Activated T-helper 1 cell treated with anti-CD3 and anti-CD28 coated beads, Interleukin-12 subunit alpha, Interleukin-12 subunit beta, Interleukin-2, Interleukin-4 antibody, amounts not matched to agents 30 ng/mL and 10 ng/mL and 1 ng/mL, durations not matched to agents 14 hours and 24 hours and 36 hours (primary cell): Measurements from ENCODE around the gene GINS2. TPM values are rescaled to one million over a fixed set of nuclear protein-coding genes. Genes with fewer than 3 reads are reported as not detected.

Source experiments
- DNase-seq: peaks from one replicate; pipeline ENCODE4 v3.0.0; 2021; ENCODE audit warnings: low spot score
- H3K27ac Mint-ChIP-seq: one replicate; pipeline ENCODE4 v1.8.0; 2021; ENCODE audit warnings: mild to moderate bottlenecking, mixed read lengths
- H3K27me3 Mint-ChIP-seq: one replicate; pipeline ENCODE4 v1.8.0; 2022; ENCODE audit warnings: mild to moderate bottlenecking, moderate library complexity, mixed read lengths; ENCODE audit not compliant: insufficient read depth
- H3K36me3 Mint-ChIP-seq: one replicate; pipeline ENCODE4 v1.8.0; 2021; ENCODE audit warnings: low read depth, mixed read lengths
- H3K4me1 Mint-ChIP-seq: one replicate; pipeline ENCODE4 v1.8.0; 2021; ENCODE audit warnings: low read depth, mixed read lengths
- H3K4me3 Mint-ChIP-seq: one replicate; pipeline ENCODE4 v1.8.0; 2021; ENCODE audit warnings: mild to moderate bottlenecking, moderate library complexity, mixed read lengths
- H3K9me3 Mint-ChIP-seq: one replicate; pipeline ENCODE4 v1.8.0; 2021; ENCODE audit warnings: mixed read lengths
- intact Hi-C: fragments of 100-400 bp; cut with micrococcal nuclease; formaldehyde crosslinking; loops from one replicate; pipeline ENCODE4 v1.15.1; 2024
- total RNA-seq: library from RNA; stranded (reverse); gene quantifications from 2 replicates; pipeline ENCODE4 v1.2.3, GENCODE V29; 2022

GINS2 gene
- total RNA-seq, 1 donor from 2014 or later, result 87.2 TPM

DNA sequence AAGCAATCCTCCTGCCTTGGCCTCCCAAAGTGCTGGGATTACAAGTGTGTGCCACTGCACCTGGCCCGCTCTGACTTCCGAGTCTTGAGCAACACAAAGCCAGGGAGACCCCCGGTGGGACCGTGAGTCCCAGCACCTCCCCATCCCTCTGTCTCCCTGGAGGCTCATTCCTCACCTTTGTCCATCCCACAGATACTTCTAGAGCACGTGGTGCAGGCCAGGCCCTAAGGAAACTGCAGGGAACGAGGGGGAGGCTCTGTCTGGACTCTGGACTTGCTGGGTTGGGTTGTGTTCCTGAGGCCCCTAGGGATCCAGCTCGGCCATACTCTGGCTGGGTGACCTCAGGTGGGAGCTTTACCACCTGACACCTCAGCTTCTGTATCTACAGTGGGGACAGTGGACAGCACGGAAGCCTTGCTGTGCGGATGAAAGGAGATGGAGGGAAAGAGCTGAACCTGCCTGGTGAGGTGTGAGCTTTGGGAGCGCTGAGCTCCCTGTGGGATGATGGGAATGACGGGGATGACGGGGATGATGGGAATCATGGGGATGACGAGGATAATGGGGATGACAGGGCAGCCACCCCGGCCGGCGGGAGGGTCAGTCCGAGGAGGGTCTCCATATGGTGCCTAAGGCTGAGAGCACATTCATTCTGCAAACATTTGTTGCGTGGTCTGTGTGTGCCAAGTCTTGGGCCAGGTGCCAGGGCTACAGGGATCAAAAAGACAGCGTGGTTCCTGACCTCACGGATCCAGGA, 35.5 kb upstream of the GINS2 start:
- DNase-seq, result no peak
- Mint-ChIP-seq H3K36me3 (no peaks in the 10 kb centered on the region), H3K27ac (no peak overlapping the region), H3K4me3 (no peak overlapping the region), H3K9me3 (no peaks in the 10 kb centered on the region), H3K4me1 (no peaks in the 10 kb centered on the region), H3K27me3 (no peaks in the 10 kb centered on the region)
- intact Hi-C loops, result no loop called here

DNA sequence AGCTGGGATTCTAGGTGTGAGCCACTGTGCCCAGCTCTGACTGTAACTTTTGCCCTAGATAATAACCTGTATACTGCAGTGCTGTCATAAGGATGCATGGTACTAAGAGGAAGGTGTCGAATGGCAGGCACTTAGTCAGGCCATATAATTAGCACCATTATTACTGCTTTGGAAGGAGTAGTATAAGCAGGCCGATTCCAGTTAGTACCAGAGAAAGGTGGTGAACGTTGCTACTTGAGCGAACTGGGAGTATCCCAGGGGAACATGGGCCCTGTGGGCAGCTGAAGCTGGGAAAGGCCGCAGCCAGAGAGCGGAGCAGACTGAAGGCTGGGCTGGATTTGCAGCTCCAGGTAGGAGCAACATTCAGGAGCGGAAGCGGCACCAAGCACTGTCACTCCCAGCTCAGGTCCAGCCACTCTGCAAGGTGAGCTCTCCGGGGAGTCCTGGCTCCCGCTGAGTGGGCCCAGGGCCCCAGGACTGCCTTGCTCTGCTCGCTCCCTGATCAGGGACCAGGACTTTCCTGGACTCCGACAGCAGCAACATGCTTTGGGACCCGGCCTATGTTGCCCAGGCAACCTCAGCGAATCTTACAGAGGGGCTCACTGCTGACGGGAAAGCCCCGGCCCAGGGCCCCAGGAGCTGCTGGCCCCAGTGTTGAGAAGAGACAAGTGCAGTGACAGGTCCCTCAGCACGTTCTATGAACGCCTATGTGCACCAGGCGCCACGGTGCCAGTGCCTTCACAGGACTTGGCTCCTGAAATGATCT, 33.6 kb upstream of the GINS2 start:
- intact Hi-C loops, result no loop called here
- no peaks in the 10 kb centered on the region for H3K27me3 Mint-ChIP-seq
- no peak for DNase-seq
- no peaks in the 10 kb centered on the region for H3K36me3 Mint-ChIP-seq
- no peaks in the 10 kb centered on the region for H3K9me3 Mint-ChIP-seq
- no peaks in the 10 kb centered on the region for H3K4me1 Mint-ChIP-seq
- no peak overlapping the region for H3K4me3 Mint-ChIP-seq
- no peak overlapping the region for H3K27ac Mint-ChIP-seq

- H3K36me3 Mint-ChIP-seq, result no peaks in the 10 kb centered on the region
- no peaks in the 10 kb centered on the region for H3K4me1 Mint-ChIP-seq
- DNase-seq, result no peak
- H3K9me3 Mint-ChIP-seq, result no peaks in the 10 kb centered on the region
- H3K27me3 Mint-ChIP-seq, result peaks cover 13% of the 10 kb centered on the region
- no peak overlapping the region for H3K4me3 Mint-ChIP-seq
- intact Hi-C loops, result no loop called here
- H3K27ac Mint-ChIP-seq, result no peak overlapping the region
These were observed 31.5 kb upstream of the GINS2 start for GRCh38 chr16:85720302-85720637.

DNA sequence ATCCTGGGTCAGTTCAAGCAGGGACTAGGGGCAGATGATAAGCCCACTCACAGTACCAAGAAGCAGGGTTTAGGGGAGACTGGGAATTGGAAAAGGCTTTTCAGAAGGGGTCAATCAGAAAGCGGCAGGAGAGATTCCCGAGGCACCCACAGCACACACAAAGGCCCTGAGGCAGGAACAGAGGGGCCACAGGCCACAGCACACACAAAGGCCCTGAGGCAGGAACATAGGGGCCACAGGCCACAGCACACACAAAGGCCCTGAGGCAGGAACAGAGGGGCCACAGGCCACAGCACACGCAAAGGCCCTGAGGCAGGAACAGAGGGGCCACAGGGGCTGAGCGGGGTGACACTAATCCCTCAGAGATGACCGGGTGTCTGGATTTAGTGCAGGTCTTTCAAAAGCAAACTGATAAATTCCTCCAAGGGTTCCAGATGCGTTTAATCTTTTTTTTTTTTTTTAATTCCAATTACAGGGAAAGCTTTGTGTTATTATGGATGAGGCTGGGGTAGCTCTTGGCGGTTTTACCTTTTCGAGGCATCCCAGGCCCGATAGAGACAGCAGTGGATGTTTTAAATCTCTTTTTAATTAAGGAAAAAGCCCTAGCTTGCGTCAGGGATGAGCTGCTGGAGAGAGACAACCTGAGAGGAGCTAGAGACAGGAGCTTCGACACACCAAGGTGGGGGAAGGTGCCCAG, 31.0 kb upstream of the GINS2 start:
- Mint-ChIP-seq H3K4me1 (no peaks in the 10 kb centered on the region), H3K27me3 (peaks cover 15% of the 10 kb centered on the region), H3K4me3 (no peak overlapping the region), H3K27ac (no peak overlapping the region), H3K36me3 (no peaks in the 10 kb centered on the region), H3K9me3 (no peaks in the 10 kb centered on the region)
- intact Hi-C loops, result loop anchor here (2.0 to 10.0 kb wide), 2 partner anchors 349 to 415 kb away; no protein-coding TSS in a partner anchor
- no peak for DNase-seq

- Mint-ChIP-seq H3K4me1 (no peaks in the 10 kb centered on the region), H3K4me3 (no peak overlapping the region), H3K9me3 (no peaks in the 10 kb centered on the region), H3K27ac (no peak overlapping the region), H3K27me3 (peaks cover 15% of the 10 kb centered on the region), H3K36me3 (no peaks in the 10 kb centered on the region)
- no peak for DNase-seq
- intact Hi-C loops, result loop anchor here (1.0 to 10.0 kb wide), 4 partner anchors 59 to 414 kb away; no protein-coding TSS in a partner anchor
These were observed 29.9 kb upstream of the GINS2 start for GRCh38 chr16:85718682-85719081.

GRCh38 chr16:85718153-85718477, 29.4 kb upstream of the GINS2 start:
- no peak for DNase-seq
- Mint-ChIP-seq H3K4me1 (no peaks in the 10 kb centered on the region), H3K9me3 (no peaks in the 10 kb centered on the region), H3K36me3 (no peaks in the 10 kb centered on the region), H3K4me3 (no peak overlapping the region), H3K27ac (no peak overlapping the region), H3K27me3 (peaks cover 15% of the 10 kb centered on the region)
- intact Hi-C loops, result loop anchor here (1.0 to 10.0 kb wide), 4 partner anchors 59 to 413 kb away; no protein-coding TSS in a partner anchor

GRCh38 chr16:85717393-85718152, 28.8 kb upstream of the GINS2 start:
- H3K36me3 Mint-ChIP-seq, result no peaks in the 10 kb centered on the region
- no peaks in the 10 kb centered on the region for H3K9me3 Mint-ChIP-seq

GRCh38 chr16:85716680-85717038, 27.9 kb upstream of the GINS2 start:
- Mint-ChIP-seq H3K9me3 (peaks cover 5% of the 10 kb centered on the region), H3K36me3 (no peaks in the 10 kb centered on the region), H3K4me1 (no peaks in the 10 kb centered on the region), H3K4me3 (no peak overlapping the region), H3K27me3 (peaks cover 15% of the 10 kb centered on the region), H3K27ac (no peak overlapping the region)
- no peak for DNase-seq
- intact Hi-C loops, result loop anchor here (10.0 kb wide), 1 partner anchor 412 kb away; no protein-coding TSS in a partner anchor

More at GRCh38 chr16:85717393-85718152, 28.8 kb upstream of the GINS2 start:
- peak; percentile 34 for DNase-seq
- no peak overlapping the region for H3K27ac Mint-ChIP-seq
- intact Hi-C loops, result loop anchor here (1.0 to 10.0 kb wide), 4 partner anchors 58 to 413 kb away; no protein-coding TSS in a partner anchor
- H3K4me1 Mint-ChIP-seq, result no peaks in the 10 kb centered on the region
- H3K4me3 Mint-ChIP-seq, result no peak overlapping the region
- H3K27me3 Mint-ChIP-seq, result peaks cover 15% of the 10 kb centered on the region

GRCh38 chr16:85716022-85716679, 27.4 kb upstream of the GINS2 start:
- intact Hi-C loops, result loop anchor here (10.0 kb wide), 1 partner anchor 411 kb away; no protein-coding TSS in a partner anchor
- H3K9me3 Mint-ChIP-seq, result peaks cover 5% of the 10 kb centered on the region
- H3K4me1 Mint-ChIP-seq, result no peaks in the 10 kb centered on the region
- H3K27ac Mint-ChIP-seq, result no peak overlapping the region
- H3K4me3 Mint-ChIP-seq, result no peak overlapping the region
- no peak for DNase-seq
- no peaks in the 10 kb centered on the region for H3K36me3 Mint-ChIP-seq
- H3K27me3 Mint-ChIP-seq, result peaks cover 15% of the 10 kb centered on the region

DNA sequence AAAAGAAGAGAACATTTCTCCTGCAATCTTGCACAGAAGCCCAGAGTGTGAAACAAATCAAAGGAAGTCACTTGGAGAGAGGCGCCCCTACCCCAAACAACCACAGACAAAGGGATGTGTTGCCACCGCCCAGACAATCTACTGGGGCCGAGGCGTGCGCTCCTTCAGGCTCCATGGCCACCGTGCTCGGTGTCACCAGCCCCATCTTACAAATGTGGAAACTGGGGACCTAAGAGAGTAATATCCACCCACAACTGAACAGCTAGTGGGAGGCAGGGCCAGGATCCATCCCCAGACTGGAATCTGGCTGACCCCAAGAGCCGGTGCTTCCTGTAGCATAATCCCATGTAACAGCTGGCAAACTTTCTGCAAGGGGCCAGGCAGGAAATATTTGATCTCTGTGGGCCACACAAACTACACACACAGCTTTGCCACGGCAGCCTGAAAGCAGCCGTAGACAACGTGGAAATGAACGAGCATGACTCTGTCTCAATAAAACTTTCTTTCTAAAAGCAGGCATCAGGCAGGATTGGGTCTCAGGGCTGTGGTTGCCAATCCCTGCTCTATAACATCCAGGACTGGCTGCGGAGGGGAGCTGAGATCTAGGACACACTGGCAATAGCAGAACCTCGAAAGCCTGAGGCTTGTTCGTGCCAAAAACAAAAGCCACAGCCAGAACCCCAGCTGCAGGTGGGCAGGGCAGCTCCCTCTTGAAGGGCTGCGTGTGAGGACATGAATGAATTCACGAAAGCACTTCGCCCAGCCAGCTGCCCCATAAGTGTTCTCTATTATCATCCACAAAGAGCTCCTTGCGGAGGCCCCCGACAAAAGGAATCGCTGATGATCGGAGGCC, 26.6 kb upstream of the GINS2 start:
- no peaks in the 10 kb centered on the region for H3K36me3 Mint-ChIP-seq
- H3K27me3 Mint-ChIP-seq, result peaks cover 15% of the 10 kb centered on the region
- H3K9me3 Mint-ChIP-seq, result peaks cover 5% of the 10 kb centered on the region
- intact Hi-C loops, result loop anchor here (10.0 kb wide), 1 partner anchor 411 kb away; no protein-coding TSS in a partner anchor
- no peak overlapping the region for H3K27ac Mint-ChIP-seq
- no peak for DNase-seq
- H3K4me1 Mint-ChIP-seq, result no peaks in the 10 kb centered on the region
- no peak overlapping the region for H3K4me3 Mint-ChIP-seq

DNA sequence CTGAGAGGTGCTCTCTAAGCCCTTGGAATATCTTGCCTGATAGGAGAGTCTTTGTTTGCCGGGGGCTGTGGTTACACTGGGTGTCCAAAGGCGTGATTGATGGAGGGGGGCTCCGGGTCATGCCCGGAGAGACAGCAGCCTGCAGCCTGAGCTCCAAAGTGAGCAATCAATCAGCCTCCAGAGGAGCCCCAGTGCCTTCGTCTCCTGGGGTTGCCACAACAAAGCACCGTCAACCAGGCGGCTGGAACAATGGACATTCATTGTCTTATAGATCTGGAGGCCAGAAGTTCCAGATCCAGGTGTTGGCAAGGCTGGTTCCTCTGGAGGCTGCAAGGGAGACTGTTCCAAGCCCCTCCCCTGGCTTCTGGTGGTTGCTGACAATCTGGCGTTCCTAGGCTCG, 24.0 kb upstream of the GINS2 start:
- no peak for DNase-seq
- H3K4me1 Mint-ChIP-seq, result no peaks in the 10 kb centered on the region
- H3K27ac Mint-ChIP-seq, result no peak overlapping the region
- peaks cover 15% of the 10 kb centered on the region for H3K27me3 Mint-ChIP-seq
- H3K36me3 Mint-ChIP-seq, result no peaks in the 10 kb centered on the region
- peaks cover 5% of the 10 kb centered on the region for H3K9me3 Mint-ChIP-seq
- intact Hi-C loops, result loop anchor here (10.0 kb wide), 1 partner anchor 408 kb away; no protein-coding TSS in a partner anchor
- H3K4me3 Mint-ChIP-seq, result no peak overlapping the region
